Progenitor cell of endocrine pancreas (in vitro differentiated cells): Measurements from ENCODE around the gene PHF21A. TPM values are rescaled to one million over a fixed set of nuclear protein-coding genes. Genes with fewer than 3 reads are reported as not detected.

Experiments
- DNase-seq: peaks from one replicate; pipeline ENCODE4 v3.0.0; 2021; ENCODE audit warnings: low spot score; ENCODE audit not compliant: unreplicated experiment
- H3K27ac Mint-ChIP-seq: 2 replicates; pipeline ENCODE4 v1.8.0; 2021; ENCODE audit warnings: mild to moderate bottlenecking, moderate library complexity, mixed read lengths
- H3K27me3 Mint-ChIP-seq: 2 replicates; pipeline ENCODE4 v1.8.0; 2021; ENCODE audit warnings: mixed read lengths
- H3K36me3 Mint-ChIP-seq: 2 replicates; pipeline ENCODE4 v1.8.0; 2022; ENCODE audit warnings: mixed read lengths; ENCODE audit not compliant: insufficient read depth
- H3K4me1 Mint-ChIP-seq: 2 replicates; pipeline ENCODE4 v1.8.0; 2021; ENCODE audit warnings: low read depth, mixed read lengths
- H3K4me3 Mint-ChIP-seq: 2 replicates; pipeline ENCODE4 v1.8.0; 2021; ENCODE audit warnings: low read depth, mild to moderate bottlenecking, moderate library complexity, mixed read lengths
- H3K9me3 Mint-ChIP-seq: 2 replicates; pipeline ENCODE4 v1.8.0; 2021; ENCODE audit warnings: low read depth, mixed read lengths
- total RNA-seq: library from RNA; stranded (reverse); gene quantifications from 2 replicates; pipeline ENCODE4 v1.2.1, GENCODE V29; 2021
- TF ChIP-seq, protein P1 (sequence below): fragments of 200-600 bp; sonication (generic); IDR thresholded peaks from one replicate; pipeline ENCODE4 v1.5.0; 2021; ENCODE audit warnings: antibody characterized with exemption, mild to moderate bottlenecking; ENCODE audit not compliant: unreplicated experiment

The PHF21A gene
- total RNA-seq, 1 donor from 2014 or later: 70.1 TPM

GRCh38 chr11:45917623-45918330, 203.5 kb downstream of the PHF21A start, which contains the start of gene PEX16:
Gene PEX16 (minus strand): TSS chr11:45917877. CDS start chr11:45917811, 66 bp downstream.
- Mint-ChIP-seq H3K36me3 (no peaks in the 10 kb centered on the region), H3K4me1 (peaks cover 22% of the 10 kb centered on the region)

GRCh38 chr11:45917286-45917622, 204.0 kb downstream of the PHF21A start:
- no peak for DNase-seq
- Mint-ChIP-seq H3K27ac (peak overlapping the region; percentile 98), H3K27me3 (no peaks in the 10 kb centered on the region), H3K36me3 (no peaks in the 10 kb centered on the region), H3K4me1 (peaks cover 22% of the 10 kb centered on the region), H3K4me3 (peak overlapping the region; percentile 95), H3K9me3 (no peaks in the 10 kb centered on the region)
- TF ChIP-seq, protein P1, sequence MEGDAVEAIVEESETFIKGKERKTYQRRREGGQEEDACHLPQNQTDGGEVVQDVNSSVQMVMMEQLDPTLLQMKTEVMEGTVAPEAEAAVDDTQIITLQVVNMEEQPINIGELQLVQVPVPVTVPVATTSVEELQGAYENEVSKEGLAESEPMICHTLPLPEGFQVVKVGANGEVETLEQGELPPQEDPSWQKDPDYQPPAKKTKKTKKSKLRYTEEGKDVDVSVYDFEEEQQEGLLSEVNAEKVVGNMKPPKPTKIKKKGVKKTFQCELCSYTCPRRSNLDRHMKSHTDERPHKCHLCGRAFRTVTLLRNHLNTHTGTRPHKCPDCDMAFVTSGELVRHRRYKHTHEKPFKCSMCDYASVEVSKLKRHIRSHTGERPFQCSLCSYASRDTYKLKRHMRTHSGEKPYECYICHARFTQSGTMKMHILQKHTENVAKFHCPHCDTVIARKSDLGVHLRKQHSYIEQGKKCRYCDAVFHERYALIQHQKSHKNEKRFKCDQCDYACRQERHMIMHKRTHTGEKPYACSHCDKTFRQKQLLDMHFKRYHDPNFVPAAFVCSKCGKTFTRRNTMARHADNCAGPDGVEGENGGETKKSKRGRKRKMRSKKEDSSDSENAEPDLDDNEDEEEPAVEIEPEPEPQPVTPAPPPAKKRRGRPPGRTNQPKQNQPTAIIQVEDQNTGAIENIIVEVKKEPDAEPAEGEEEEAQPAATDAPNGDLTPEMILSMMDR: no peak

More at GRCh38 chr11:45917623-45918330, 203.5 kb downstream of the PHF21A start, which contains the start of gene PEX16:
- TF ChIP-seq, protein P1: no peak
- peak within 1 kb of the TSS; percentile 95 for H3K4me3 Mint-ChIP-seq
- peak; percentile 85 for DNase-seq
- no peaks in the 10 kb centered on the region for H3K9me3 Mint-ChIP-seq
- no peaks in the 10 kb centered on the region for H3K27me3 Mint-ChIP-seq
- peak within 1 kb of the TSS; percentile 98 for H3K27ac Mint-ChIP-seq

DNA sequence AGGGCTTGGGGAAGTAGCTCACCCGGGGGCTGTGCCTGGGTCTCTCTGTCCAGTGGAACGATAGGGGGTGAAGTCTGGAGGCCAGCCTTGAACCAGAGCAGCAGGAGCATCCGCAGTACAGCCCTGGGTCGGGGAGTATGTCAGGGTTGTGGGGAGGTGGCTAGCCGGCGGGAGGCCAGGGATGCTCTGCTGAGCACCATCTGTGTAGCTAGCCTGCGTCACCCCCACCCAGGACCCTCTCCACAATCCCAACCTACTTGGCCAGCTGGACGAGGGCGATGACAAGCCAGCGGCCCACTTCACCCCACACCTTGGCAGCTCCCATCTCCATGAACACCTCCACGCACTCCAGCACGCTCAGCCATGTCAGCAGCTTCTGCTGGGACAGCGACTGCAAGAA, 205.8 kb downstream of the PHF21A start:
- no peak overlapping the region for H3K4me3 Mint-ChIP-seq

GRCh38 chr11:45913942-45914635, 207.2 kb downstream of the PHF21A start:
- Mint-ChIP-seq H3K4me1 (peaks cover 10% of the 10 kb centered on the region), H3K27ac (no peak overlapping the region), H3K9me3 (no peaks in the 10 kb centered on the region), H3K36me3 (no peaks in the 10 kb centered on the region), H3K4me3 (no peak overlapping the region), H3K27me3 (no peaks in the 10 kb centered on the region)
- DNase-seq: no peak
- TF ChIP-seq, protein P1: no peak

More for the DNA sequence above, 205.8 kb downstream of the PHF21A start:
- Mint-ChIP-seq H3K27me3 (no peaks in the 10 kb centered on the region), H3K36me3 (no peaks in the 10 kb centered on the region), H3K9me3 (no peaks in the 10 kb centered on the region), H3K4me1 (peaks cover 14% of the 10 kb centered on the region), H3K27ac (no peak overlapping the region)
- no peak for DNase-seq
- TF ChIP-seq, protein P1: no peak

- H3K4me1 Mint-ChIP-seq: peaks cover 9% of the 10 kb centered on the region
- H3K27me3 Mint-ChIP-seq: no peaks in the 10 kb centered on the region
- H3K36me3 Mint-ChIP-seq: no peaks in the 10 kb centered on the region
- no peak overlapping the region for H3K27ac Mint-ChIP-seq
- no peak overlapping the region for H3K4me3 Mint-ChIP-seq
- no peaks in the 10 kb centered on the region for H3K9me3 Mint-ChIP-seq
- TF ChIP-seq, protein P1: no peak
- DNase-seq: no peak
Measured at GRCh38 chr11:45913514-45913913, 207.7 kb downstream of the PHF21A start.
